Loucy (cell line): ENCODE measurements around the gene GXYLT2.

Experiments used
- H2AFZ ChIP-seq: fragments of 200-600 bp; sonication (generic); 2 replicates; pipeline ENCODE4 v1.6.0; 2016; ENCODE audit warnings: antibody characterized with exemption, mild to moderate bottlenecking, low read length, moderate library complexity
- H3F3A ChIP-seq: fragments of 200-600 bp; 2 replicates; pipeline ENCODE4 v1.6.0; 2016; ENCODE audit warnings: antibody characterized with exemption, low read depth, mild to moderate bottlenecking
- H3K27me3 ChIP-seq: fragments of 200-600 bp; sonication (generic); 2 replicates; pipeline ENCODE4 v1.6.1; 2014; ENCODE audit warnings: low read length, mild to moderate bottlenecking; ENCODE audit not compliant: insufficient read depth, poor library complexity, severe bottlenecking
- H3K36me3 ChIP-seq: fragments of 200-600 bp; sonication (generic); 2 replicates; pipeline ENCODE4 v1.6.1; 2016; ENCODE audit warnings: low read length; ENCODE audit not compliant: insufficient read depth
- H3K4me1 ChIP-seq: fragments of 200-600 bp; sonication (generic); 2 replicates; pipeline ENCODE4 v1.5.1; 2014; ENCODE audit warnings: low read length, mild to moderate bottlenecking; ENCODE audit not compliant: insufficient read depth, poor library complexity, severe bottlenecking
- H3K4me2 ChIP-seq: fragments of 200-600 bp; sonication (generic); 2 replicates; pipeline ENCODE4 v1.6.0; 2014; ENCODE audit warnings: antibody characterized with exemption, low read length, low read depth, mild to moderate bottlenecking; ENCODE audit not compliant: poor library complexity, severe bottlenecking
- H3K4me3 ChIP-seq: fragments of 200-600 bp; sonication (generic); 2 replicates; pipeline ENCODE4 v1.5.1; 2014; ENCODE audit warnings: low read length, mild to moderate bottlenecking, mixed read lengths; ENCODE audit not compliant: poor library complexity, severe bottlenecking
- H3K79me2 ChIP-seq: fragments of 200-600 bp; sonication (generic); 2 replicates; pipeline ENCODE4 v1.6.1; 2014; ENCODE audit warnings: low read length; ENCODE audit not compliant: insufficient read depth
- H3K9ac ChIP-seq: fragments of 200-600 bp; sonication (generic); 2 replicates; pipeline ENCODE4 v1.6.0; 2014; ENCODE audit warnings: mild to moderate bottlenecking, low read depth, low read length, moderate library complexity; ENCODE audit not compliant: poor library complexity, severe bottlenecking
- H3K9me2 ChIP-seq: fragments of 200-600 bp; sonication (generic); replicated peaks from 2 replicates; pipeline ENCODE4 v1.6.1; 2016; ENCODE audit warnings: low read depth, low read length, mixed read lengths
- H3K9me3 ChIP-seq: fragments of 200-600 bp; sonication (generic); 2 replicates; pipeline ENCODE4 v1.6.1; 2014; ENCODE audit warnings: mild to moderate bottlenecking, antibody characterized with exemption, low read length, low read depth; ENCODE audit not compliant: insufficient read depth
- H4K20me1 ChIP-seq: fragments of 200-600 bp; sonication (generic); 2 replicates; pipeline ENCODE4 v1.6.0; 2014; ENCODE audit warnings: antibody characterized with exemption, low read length, mild to moderate bottlenecking; ENCODE audit not compliant: insufficient read depth, poor library complexity, severe bottlenecking
- EZH2phosphoT487 ChIP-seq: fragments of 200-600 bp; IDR thresholded peaks from 2 replicates; pipeline ENCODE4 v1.6.1; 2018; ENCODE audit warnings: antibody characterized with exemption, mild to moderate bottlenecking, moderate library complexity, borderline replicate concordance
- TF ChIP-seq, protein P1 (sequence below): fragments of 200-600 bp; sonication (generic); conservative IDR thresholded peaks from 2 replicates; pipeline ENCODE4 v1.5.1; 2014; ENCODE audit warnings: mild to moderate bottlenecking, antibody characterized with exemption, low read length

Gene GXYLT2

GRCh38 chr3:72972706-72973030 is 84.8 kb downstream of the GXYLT2 start:
- no peaks in the 10 kb centered on the region for H3K9me3 ChIP-seq
- no peaks in the 10 kb centered on the region for H3K9me2 ChIP-seq
- no peaks in the 10 kb centered on the region for H4K20me1 ChIP-seq
- H3K27me3 ChIP-seq, result no peaks in the 10 kb centered on the region
- H3K9ac ChIP-seq, result no peak overlapping the region
- H3K79me2 ChIP-seq, result no peaks in the 10 kb centered on the region
- H3K36me3 ChIP-seq, result no peaks in the 10 kb centered on the region
- no peak for TF ChIP-seq EZH2phosphoT487
- TF ChIP-seq, protein P1, sequence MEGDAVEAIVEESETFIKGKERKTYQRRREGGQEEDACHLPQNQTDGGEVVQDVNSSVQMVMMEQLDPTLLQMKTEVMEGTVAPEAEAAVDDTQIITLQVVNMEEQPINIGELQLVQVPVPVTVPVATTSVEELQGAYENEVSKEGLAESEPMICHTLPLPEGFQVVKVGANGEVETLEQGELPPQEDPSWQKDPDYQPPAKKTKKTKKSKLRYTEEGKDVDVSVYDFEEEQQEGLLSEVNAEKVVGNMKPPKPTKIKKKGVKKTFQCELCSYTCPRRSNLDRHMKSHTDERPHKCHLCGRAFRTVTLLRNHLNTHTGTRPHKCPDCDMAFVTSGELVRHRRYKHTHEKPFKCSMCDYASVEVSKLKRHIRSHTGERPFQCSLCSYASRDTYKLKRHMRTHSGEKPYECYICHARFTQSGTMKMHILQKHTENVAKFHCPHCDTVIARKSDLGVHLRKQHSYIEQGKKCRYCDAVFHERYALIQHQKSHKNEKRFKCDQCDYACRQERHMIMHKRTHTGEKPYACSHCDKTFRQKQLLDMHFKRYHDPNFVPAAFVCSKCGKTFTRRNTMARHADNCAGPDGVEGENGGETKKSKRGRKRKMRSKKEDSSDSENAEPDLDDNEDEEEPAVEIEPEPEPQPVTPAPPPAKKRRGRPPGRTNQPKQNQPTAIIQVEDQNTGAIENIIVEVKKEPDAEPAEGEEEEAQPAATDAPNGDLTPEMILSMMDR, result no peak
- H3F3A ChIP-seq, result no peaks in the 10 kb centered on the region
- H3K4me3 ChIP-seq, result no peak overlapping the region
- H3K4me1 ChIP-seq, result no peaks in the 10 kb centered on the region
- H3K4me2 ChIP-seq, result no peak overlapping the region
- H2AFZ ChIP-seq, result no peak overlapping the region

DNA sequence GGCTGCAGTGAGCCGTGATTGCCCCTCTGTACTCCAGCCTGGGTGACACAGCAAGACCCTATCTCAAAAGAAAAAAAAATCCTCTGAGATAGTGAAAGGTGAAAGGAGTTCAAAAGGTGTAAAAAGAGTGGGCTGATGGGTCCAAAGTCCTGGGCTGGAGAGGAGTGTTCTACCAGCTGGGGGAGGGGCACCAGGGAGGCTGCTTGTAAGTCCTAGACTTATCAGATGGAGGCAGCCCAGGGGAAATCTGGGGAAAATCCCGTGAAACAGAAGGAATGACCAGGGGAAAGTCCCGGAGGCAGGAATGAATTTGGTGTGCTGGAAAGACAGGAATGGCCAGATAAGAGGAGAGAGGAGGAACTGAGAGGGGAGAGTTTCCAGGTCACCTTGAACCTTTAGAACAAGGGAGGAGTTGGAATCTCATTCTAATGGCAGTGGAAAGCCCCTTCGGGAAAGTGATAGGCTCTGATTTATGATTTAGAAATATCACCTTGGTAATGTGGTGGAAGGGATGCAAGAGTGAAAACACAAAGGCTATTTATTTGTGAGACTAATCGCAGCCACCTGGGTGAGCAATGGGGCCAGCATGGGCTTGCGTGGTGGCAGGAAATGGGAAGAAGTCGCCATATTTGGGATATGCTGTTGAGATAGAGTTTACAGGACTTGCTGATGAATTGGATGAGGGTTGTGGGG is 85.3 kb downstream of the GXYLT2 start:
- H3K36me3 ChIP-seq, result no peaks in the 10 kb centered on the region
- H3K9me2 ChIP-seq, result no peaks in the 10 kb centered on the region
- no peaks in the 10 kb centered on the region for H3K27me3 ChIP-seq
- no peaks in the 10 kb centered on the region for H3K4me1 ChIP-seq
- H4K20me1 ChIP-seq, result no peaks in the 10 kb centered on the region
- H3K4me2 ChIP-seq, result no peak overlapping the region
- H3K79me2 ChIP-seq, result no peaks in the 10 kb centered on the region
- TF ChIP-seq, protein P1, result no peak
- no peak for TF ChIP-seq EZH2phosphoT487
- H3K4me3 ChIP-seq, result no peak overlapping the region
- no peak overlapping the region for H2AFZ ChIP-seq
- H3F3A ChIP-seq, result no peaks in the 10 kb centered on the region
- no peaks in the 10 kb centered on the region for H3K9me3 ChIP-seq
- no peak overlapping the region for H3K9ac ChIP-seq

DNA sequence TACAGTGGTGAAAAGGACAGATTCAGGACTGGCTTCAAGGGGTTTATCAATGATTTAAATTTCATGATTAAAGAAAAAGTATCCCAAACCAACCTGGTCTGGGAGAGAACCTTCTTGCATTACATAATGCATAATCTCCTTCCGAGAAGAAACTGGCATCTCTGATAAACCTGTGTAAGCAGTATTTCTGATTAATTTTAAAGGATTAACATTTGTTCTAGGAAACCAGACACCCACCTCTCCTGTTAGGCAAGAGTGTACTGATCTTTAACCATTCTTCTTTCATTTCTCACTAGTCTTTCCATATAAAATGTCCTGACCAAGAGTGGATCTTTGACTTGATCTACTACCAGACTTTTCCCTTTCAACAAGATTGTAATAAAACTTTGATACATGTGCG is 85.9 kb downstream of the GXYLT2 start:
- H3F3A ChIP-seq, result no peaks in the 10 kb centered on the region
- no peaks in the 10 kb centered on the region for H4K20me1 ChIP-seq
- no peaks in the 10 kb centered on the region for H3K79me2 ChIP-seq
- H3K4me2 ChIP-seq, result no peak overlapping the region
- no peak overlapping the region for H2AFZ ChIP-seq
- H3K4me1 ChIP-seq, result no peaks in the 10 kb centered on the region
- H3K9ac ChIP-seq, result no peak overlapping the region
- H3K36me3 ChIP-seq, result no peaks in the 10 kb centered on the region
- no peaks in the 10 kb centered on the region for H3K9me2 ChIP-seq
- no peaks in the 10 kb centered on the region for H3K27me3 ChIP-seq
- TF ChIP-seq EZH2phosphoT487, result no peak
- TF ChIP-seq, protein P1, result no peak
- no peak overlapping the region for H3K4me3 ChIP-seq
- H3K9me3 ChIP-seq, result no peaks in the 10 kb centered on the region
